GM12874 (cell line): ENCODE results near the gene TMEM198.

Source experiments
- TF ChIP-seq, protein P1 (sequence below): IDR thresholded peaks from 2 replicates; pipeline ENCODE4 v1.5.1; 2011; ENCODE audit warnings: low read depth, mild to moderate bottlenecking, control low read depth, low read length, moderate library complexity; ENCODE audit not compliant: insufficient read depth

Gene TMEM198

DNA sequence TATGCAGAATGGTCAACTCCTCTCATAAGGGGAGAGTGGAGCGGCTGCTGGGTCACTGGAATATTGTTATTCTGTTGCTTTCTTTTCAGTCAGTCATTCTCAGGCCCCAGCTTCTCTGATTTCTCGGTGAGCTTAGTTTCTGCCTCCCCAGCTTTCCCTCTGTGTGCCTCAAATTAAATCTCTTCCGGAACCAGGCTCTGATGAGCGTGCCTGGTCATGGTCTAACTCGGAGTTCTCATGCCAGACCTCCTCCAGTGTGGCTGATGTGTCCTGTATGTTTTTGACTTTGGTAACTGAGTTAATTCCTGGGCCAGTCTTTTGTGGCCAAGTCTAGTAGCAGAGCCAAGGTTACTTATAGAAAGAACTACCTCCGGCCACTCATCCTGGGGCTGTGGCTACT is 48.9 kb downstream of the TMEM198 start:
- TF ChIP-seq, protein P1, sequence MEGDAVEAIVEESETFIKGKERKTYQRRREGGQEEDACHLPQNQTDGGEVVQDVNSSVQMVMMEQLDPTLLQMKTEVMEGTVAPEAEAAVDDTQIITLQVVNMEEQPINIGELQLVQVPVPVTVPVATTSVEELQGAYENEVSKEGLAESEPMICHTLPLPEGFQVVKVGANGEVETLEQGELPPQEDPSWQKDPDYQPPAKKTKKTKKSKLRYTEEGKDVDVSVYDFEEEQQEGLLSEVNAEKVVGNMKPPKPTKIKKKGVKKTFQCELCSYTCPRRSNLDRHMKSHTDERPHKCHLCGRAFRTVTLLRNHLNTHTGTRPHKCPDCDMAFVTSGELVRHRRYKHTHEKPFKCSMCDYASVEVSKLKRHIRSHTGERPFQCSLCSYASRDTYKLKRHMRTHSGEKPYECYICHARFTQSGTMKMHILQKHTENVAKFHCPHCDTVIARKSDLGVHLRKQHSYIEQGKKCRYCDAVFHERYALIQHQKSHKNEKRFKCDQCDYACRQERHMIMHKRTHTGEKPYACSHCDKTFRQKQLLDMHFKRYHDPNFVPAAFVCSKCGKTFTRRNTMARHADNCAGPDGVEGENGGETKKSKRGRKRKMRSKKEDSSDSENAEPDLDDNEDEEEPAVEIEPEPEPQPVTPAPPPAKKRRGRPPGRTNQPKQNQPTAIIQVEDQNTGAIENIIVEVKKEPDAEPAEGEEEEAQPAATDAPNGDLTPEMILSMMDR, result no peak

DNA sequence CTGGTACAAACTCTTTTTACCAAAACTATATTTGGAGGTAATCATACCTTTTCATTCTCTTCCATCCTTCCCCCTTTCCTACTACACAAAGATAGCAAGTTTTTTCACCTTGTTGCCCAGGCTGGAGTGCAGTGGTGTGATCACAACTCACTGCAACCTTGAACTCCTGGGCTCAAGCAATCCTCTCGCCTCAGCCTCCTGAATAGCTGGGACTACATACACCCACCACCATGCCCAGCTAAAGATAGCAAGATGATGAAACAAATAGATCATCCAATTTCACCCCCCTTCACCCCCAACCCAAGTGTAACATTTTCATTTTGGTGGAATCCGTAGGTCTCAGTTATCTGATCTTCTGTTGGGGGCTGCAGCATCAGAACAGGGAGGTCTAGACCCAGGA is 49.3 kb downstream of the TMEM198 start:
- TF ChIP-seq, protein P1, result no peak

DNA sequence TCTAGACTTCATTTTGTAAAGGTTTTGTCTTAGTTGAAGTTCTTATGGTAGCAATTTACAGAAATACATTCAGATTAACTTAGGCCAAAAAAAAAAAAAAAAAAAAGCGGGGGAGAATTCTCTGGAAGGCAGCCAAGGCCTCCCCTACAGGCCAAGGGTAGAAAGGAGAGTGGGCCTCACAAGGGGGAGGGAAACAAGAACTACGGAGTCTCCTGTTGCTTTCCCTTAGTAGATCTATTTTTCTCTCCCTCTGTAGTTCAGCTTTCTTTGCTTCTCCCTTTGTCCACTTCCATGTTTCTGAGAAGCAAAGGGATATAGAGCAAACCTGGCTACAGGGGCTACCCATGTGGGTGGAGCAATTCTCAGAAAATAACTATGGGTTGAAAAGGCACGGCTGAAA is 51.4 kb downstream of the TMEM198 start:
- TF ChIP-seq, protein P1, result no peak

DNA sequence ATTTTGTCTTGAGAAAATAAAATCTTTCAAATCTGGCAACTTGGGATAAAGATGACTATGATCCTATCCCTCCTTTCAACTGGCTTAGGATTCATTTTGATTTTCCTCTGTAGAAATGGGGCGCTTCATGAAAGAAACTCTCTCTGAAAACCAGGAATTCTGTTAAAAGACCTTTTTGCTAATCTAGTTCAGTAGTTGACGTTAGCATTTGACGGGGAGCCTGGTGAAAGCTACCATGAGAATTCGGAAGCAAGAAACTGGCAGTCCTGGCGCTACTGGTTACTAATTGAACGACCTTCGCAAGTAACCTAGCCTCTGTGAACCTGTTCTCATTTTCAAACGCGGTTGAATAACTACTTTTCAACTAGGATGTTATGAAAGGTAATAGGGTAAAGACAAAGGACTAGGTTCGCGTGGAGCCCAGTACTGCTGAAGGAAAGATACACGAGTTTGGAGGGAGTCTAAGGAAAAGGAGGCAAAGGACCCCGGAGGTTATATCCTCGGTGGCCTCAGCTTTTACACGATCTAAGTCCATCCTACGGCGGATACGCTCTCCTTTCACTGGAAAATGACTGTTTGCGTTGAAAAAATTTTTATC is 53.2 kb downstream of the TMEM198 start:
- TF ChIP-seq, protein P1, result no peak

DNA sequence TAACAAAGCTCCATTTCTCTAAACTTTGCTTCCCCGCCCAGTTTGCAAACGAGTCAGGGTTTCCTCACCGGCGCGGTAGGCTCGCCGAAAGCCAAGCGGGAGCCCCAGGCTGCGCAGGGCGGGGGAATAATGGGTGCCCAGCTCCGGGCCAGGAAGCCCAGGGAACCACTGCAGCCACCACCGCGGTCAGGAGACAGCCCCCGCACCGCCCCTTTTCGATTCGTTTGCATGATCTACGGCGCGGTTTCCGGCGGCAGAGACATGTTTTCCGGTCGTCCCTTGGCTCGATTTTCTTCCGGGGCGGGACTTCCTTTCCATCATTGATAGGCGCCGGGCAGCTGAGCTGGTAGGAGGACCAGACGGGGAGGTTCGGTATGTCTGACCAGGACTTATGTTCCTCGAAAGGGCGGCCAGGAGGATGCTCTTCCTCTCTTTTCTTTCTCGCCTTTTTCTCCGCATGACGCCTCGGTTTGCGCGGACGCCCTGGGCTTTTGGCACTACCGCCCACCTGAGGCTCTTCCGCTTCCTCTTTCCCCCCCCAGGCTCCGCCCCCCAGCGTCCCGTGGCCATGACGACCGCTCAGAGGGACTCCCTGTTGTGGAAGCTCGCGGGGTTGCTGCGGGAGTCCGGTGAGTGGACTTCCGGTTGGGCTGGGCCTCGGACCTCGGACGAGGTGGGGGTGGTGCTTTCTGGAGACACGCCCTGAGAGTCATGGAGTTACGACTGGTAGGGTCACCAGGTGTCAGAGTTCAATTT is 53.9 kb downstream of the TMEM198 start, which contains the start of gene STK11IP:
Gene STK11IP (plus strand): TSS at position 306 of the 756 bp plus-strand sequence. CDS start 263 bp downstream, at position 569.
- TF ChIP-seq, protein P1, result no peak

DNA sequence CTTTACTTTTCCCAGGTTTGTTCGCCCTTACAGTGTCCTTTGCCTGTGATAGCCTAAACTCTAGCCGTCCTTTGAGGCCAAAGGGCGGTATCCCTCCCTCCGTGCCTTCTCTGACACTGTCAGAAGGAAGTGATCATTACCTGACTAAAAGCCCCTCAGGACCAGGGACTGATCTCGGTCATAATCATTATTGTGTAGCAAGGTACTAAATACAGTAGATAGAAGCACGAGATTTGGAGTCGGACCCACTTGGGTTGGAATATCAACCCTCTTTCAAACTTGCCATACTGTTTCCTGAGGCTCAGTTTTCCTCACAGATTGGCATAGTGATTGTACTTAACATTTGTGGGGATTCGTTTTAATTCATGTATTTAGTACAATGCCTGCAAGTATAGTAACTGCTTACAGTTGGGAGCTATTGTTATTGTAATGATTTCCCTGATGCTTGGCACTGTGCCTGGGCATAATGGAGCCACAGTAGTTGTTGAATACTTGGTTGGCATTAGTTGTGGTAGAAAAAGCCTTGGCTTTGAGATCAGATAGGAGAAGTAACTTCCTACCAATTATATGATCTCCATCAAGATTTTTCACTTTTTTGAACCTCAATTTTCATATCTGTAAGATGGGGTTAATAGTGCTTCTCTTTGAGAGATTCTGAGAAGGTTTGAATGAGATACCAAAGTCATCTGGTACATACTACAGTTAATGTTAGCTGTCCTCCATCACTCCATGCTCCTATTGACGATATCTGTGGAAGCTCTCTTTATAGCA is 54.7 kb downstream of the TMEM198 start:
- TF ChIP-seq, protein P1, result no peak
